ENCODE data around the gene CNTF.

Gene CNTF

GRCh38 chr11:58580311-58580710 is 42.2 kb upstream of the CNTF start:
- TF ChIP-seq ARNTL (CRISPR knock-in tag; IDR thresholded peaks at IDR 0.05; ENCODE audit: borderline replicate concordance, low read depth): no peak
- no peak for TF ChIP-seq POU6F1 (CRISPR knock-in tag; IDR thresholded peaks at IDR 0.05; ENCODE audit: borderline replicate concordance, low read depth)
- TF ChIP-seq TOX (CRISPR knock-in tag; IDR thresholded peaks at IDR 0.05; ENCODE audit: borderline replicate concordance): no peak
- TF ChIP-seq ZNF8 (CRISPR knock-in tag; IDR thresholded peaks at IDR 0.05): no peak
- TF ChIP-seq ISL1 (CRISPR knock-in tag; IDR thresholded peaks at IDR 0.05): no peak
- no peak for TF ChIP-seq PATZ1 (CRISPR knock-in tag; IDR thresholded peaks at IDR 0.05; ENCODE audit: borderline replicate concordance)
- TF ChIP-seq CSRNP3 (CRISPR knock-in tag; IDR thresholded peaks at IDR 0.05): no peak
- no peak for TF ChIP-seq SNAI2 (CRISPR knock-in tag; IDR thresholded peaks at IDR 0.05)
- no peak for TF ChIP-seq ZFP30 (CRISPR knock-in tag; IDR thresholded peaks at IDR 0.05)
- TF ChIP-seq ZFP3 (CRISPR knock-in tag; IDR thresholded peaks at IDR 0.05): no peak
- ATAC-seq: no peak

GRCh38 chr11:58582437-58582836 is 40.0 kb upstream of the CNTF start:
- ATAC-seq: no peak
- TF ChIP-seq ZFP3 (CRISPR knock-in tag; IDR thresholded peaks at IDR 0.05) (no peak), ZNF8 (CRISPR knock-in tag; IDR thresholded peaks at IDR 0.05) (no peak), ZFP30 (CRISPR knock-in tag; IDR thresholded peaks at IDR 0.05) (no peak), GLIS3 (CRISPR knock-in tag; IDR thresholded peaks at IDR 0.05) (no peak), ISL1 (CRISPR knock-in tag; IDR thresholded peaks at IDR 0.05) (no peak), CSRNP3 (CRISPR knock-in tag; IDR thresholded peaks at IDR 0.05) (no peak), TSHZ2 (CRISPR knock-in tag; IDR thresholded peaks at IDR 0.05) (no peak)

GRCh38 chr11:58586998-58587397 is 35.5 kb upstream of the CNTF start:
- TF ChIP-seq GLIS3 (CRISPR knock-in tag; IDR thresholded peaks at IDR 0.05) (no peak), CSDC2 (CRISPR knock-in tag; IDR thresholded peaks at IDR 0.05) (no peak), ZNF70 (CRISPR knock-in tag; IDR thresholded peaks at IDR 0.05) (no peak)

GRCh38 chr11:58591659-58592058 is 30.8 kb upstream of the CNTF start:
- ATAC-seq: no peak
- no peak for TF ChIP-seq CSDC2 (CRISPR knock-in tag; IDR thresholded peaks at IDR 0.05)
- no peak for TF ChIP-seq ZC3H10 (CRISPR knock-in tag; IDR thresholded peaks at IDR 0.05)
- TF ChIP-seq ZNF565 (CRISPR knock-in tag; conservative IDR thresholded peaks at IDR 0.05; ENCODE audit: low read depth): no peak
- TF ChIP-seq ESRRG (CRISPR knock-in tag; IDR thresholded peaks at IDR 0.05): no peak
- TF ChIP-seq ZNF8 (CRISPR knock-in tag; IDR thresholded peaks at IDR 0.05): no peak
- no peak for TF ChIP-seq PATZ1 (CRISPR knock-in tag; IDR thresholded peaks at IDR 0.05; ENCODE audit: borderline replicate concordance)
- TF ChIP-seq SNAI2 (CRISPR knock-in tag; IDR thresholded peaks at IDR 0.05): no peak
- TF ChIP-seq TOX (CRISPR knock-in tag; IDR thresholded peaks at IDR 0.05; ENCODE audit: borderline replicate concordance): no peak
- TF ChIP-seq ISL1 (CRISPR knock-in tag; IDR thresholded peaks at IDR 0.05): no peak
- TF ChIP-seq ZFP30 (CRISPR knock-in tag; IDR thresholded peaks at IDR 0.05): no peak
- TF ChIP-seq PPARA (CRISPR knock-in tag; IDR thresholded peaks at IDR 0.05; ENCODE audit: borderline replicate concordance): no peak
- no peak for TF ChIP-seq RARB (CRISPR knock-in tag; IDR thresholded peaks at IDR 0.05)
- no peak for TF ChIP-seq GLIS3 (CRISPR knock-in tag; IDR thresholded peaks at IDR 0.05)
- TF ChIP-seq POU6F1 (CRISPR knock-in tag; IDR thresholded peaks at IDR 0.05; ENCODE audit: borderline replicate concordance, low read depth): no peak
- no peak for TF ChIP-seq ZNF70 (CRISPR knock-in tag; IDR thresholded peaks at IDR 0.05)
- TF ChIP-seq BACH2 (CRISPR knock-in tag; IDR thresholded peaks at IDR 0.05; ENCODE audit: borderline replicate concordance): no peak
- TF ChIP-seq ARNTL (CRISPR knock-in tag; IDR thresholded peaks at IDR 0.05; ENCODE audit: borderline replicate concordance, low read depth): no peak
- TF ChIP-seq CSRNP3 (CRISPR knock-in tag; IDR thresholded peaks at IDR 0.05): no peak

More at GRCh38 chr11:58586998-58587397, 35.5 kb upstream of the CNTF start:
- ATAC-seq: no peak
